Testis (tissue), 2 donors: Measurements from ENCODE around the gene LSR.

Experiments used
- POLR2A ChIP-seq: fragments of 450-650 bp; IDR thresholded peaks from one replicate; pipeline ENCODE4 v1.6.1; 2017; ENCODE audit warnings: antibody characterized with exemption, mild to moderate bottlenecking, moderate library complexity
- TF ChIP-seq, protein P1 (sequence below), 3 experiments: fragments of 450-650 bp in 2 of 3; fragments of 200-600 bp in 1 of 3; sonication (generic) in 1 of 3; IDR thresholded peaks; one replicate each; pipeline ENCODE4 v1.5.1; 2016 to 2019; ENCODE audit warnings: antibody characterized with exemption in 3 of 3, mild to moderate bottlenecking in 2 of 3, moderate library complexity in 1 of 3

DNA sequence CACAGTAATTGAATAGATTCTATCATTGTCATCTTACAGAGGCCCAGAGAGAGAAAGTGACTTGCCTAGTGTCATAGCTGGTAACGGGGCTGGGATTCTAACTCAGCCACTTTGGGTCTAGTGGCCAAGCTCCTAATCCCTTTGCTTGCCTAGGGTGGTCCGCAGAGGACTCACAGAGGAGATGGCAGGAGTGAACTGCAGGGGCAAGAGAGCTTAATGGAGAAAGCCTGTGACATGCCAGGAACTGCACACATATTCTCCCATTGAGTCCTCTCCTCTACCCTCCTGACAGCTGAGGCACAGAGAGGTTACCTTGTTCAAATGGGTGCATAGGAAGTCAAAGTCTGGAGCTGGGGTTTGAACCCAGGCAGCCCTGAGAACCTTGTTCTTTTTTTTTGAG lies 2.7 kb downstream of the LSR start:
- TF ChIP-seq, protein P1, sequence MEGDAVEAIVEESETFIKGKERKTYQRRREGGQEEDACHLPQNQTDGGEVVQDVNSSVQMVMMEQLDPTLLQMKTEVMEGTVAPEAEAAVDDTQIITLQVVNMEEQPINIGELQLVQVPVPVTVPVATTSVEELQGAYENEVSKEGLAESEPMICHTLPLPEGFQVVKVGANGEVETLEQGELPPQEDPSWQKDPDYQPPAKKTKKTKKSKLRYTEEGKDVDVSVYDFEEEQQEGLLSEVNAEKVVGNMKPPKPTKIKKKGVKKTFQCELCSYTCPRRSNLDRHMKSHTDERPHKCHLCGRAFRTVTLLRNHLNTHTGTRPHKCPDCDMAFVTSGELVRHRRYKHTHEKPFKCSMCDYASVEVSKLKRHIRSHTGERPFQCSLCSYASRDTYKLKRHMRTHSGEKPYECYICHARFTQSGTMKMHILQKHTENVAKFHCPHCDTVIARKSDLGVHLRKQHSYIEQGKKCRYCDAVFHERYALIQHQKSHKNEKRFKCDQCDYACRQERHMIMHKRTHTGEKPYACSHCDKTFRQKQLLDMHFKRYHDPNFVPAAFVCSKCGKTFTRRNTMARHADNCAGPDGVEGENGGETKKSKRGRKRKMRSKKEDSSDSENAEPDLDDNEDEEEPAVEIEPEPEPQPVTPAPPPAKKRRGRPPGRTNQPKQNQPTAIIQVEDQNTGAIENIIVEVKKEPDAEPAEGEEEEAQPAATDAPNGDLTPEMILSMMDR (IDR thresholded peaks at IDR 0.05) = no peak
- no peak for TF ChIP-seq POLR2A
